Measurements from ENCODE around the gene AQP12A.

AQP12A gene

DNA sequence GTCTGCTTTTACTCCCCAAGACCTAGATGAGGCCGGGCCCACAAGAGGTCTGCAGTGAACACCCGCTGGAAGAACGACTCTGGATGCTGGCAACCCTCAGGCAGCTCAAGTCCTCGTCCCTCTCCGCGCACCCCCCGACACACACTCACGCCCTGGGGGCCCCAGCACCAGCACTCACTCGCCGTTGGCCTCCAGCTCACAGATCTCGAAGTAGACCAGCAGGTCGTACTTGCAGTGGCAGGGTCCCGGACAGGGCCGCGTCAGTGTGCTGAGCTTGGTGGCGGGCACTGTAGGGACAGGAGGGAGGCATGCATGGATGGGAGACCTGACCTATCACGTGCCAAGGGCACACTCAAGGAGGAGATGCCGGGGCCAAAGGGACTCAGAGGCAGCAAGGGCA is 49.4 kb downstream of the AQP12A start:
- DNase-seq (ENCODE audit: low spot score) = no peak

DNA sequence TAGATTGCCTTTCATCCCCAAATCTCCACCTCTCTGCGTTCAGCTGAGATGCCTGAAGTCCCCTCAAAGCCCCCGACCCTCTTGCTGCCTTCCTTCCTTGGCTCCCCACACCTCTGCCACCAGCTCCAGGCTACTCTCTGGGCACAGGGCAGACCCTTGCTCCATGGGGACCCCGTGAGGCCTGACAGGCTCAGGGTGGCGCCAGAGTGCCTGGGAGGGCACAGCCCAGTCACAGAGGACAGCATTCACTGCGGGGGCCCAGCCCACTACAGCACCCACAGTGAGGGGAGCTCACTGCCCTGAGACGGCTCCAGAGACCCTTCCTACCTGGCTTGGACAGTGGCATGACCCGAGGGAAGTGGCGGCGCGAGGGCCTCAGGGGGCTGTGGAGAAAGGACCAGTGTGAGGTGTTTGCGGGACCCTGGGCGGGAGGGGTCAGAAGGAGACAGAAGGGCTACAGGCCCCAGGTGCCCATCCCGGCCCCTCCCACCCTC is 51.0 kb downstream of the AQP12A start:
- DNase-seq (ENCODE audit: low spot score) = no peak

DNA sequence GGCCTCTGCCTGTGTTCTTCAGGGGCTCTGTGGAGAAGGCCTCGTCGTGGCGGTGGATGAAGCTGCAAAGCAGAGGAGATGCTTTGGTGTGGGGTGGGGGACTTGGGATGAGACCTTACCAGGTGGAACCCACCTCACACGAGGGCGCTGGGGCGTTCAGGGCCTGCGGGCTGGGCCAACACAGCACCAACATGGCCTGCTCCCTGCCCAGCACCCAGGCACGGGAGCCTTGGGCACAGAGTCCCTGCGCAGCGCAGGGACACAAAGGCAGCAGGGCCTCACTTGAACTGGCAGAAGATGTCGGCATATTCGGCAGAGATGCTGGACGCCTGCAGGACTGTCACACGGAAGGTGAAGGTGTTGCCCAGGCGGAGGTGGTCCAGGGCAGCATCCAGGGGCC is 53.8 kb downstream of the AQP12A start:
- no peak for DNase-seq (ENCODE audit: low spot score)

DNA sequence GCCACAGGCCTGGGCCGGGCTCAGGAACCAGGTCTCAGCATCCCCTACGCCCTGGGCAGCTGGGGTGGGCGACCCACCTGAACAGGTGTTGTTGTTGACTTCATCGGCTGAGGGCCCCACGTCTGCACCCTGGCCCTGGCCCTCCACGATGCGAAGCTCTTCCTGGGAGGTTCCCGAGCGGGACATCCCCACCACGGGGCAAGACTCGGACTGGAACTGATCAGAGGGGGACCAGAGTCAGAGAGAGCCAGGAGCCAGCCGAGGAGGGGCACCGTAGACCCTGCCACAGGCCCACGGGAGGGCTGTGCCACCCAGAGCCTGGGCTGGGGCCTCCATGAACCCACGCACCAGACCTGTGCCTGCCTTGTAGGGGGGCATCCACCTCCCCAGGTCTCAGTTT is 54.3 kb downstream of the AQP12A start:
- DNase-seq (ENCODE audit: low spot score) = no peak

DNA sequence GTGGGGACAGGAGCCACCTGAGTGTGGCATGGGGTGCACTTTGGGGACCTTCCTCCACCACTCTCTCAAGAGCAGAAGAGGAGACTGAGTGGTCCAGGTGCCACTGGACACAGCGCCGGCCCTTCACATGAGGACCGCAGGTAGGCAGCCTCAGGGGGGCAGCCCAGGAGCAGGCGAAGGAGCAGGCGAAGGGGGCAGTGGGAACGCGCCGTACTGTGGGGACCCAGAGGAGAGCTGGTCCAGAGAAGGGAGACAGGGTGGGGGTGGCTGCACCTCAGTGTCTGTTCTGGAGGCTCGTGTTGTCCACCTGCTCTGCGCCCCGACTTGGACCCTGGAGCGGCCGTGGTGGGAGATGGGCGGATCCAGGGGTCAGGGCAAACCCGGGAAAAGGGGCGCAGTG is 55.0 kb downstream of the AQP12A start:
- DNase-seq (ENCODE audit: low spot score) = no peak

DNA sequence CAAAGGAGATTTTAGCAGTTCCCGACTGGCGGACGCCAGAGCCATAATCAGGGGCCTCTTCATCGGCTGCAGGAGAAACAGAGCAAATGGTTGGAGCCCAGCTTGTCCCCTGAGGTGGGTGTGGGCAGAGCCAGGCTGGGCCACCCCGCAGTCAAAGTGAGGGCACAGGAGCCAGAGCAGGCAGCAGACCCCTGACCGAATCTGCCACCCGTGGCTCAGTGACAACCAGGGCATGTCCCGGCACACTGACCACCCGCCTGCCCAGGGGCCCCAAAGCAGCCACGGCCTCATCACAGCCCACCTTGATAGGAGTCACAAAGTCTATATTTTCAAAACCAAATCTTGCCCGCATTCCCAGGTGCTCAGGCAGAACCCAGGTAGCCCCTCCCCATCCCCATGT is 55.6 kb downstream of the AQP12A start:
- no peak for DNase-seq (ENCODE audit: low spot score)
